NCI-H1048 (cell line): ENCODE measurements around the gene FAM177B.

Experiments
- DNase-seq: peaks from one replicate; lab custom pipeline; 2025; lab: John Stamatoyannopoulos, UW

FAM177B gene

GRCh38 chr1:222736972-222737371, at the start of gene FAM177B:
TSS of gene FAM177B (plus strand) at chr1:222737202. CDS start at chr1:222746546, 9,344 bp downstream.
- no peak for DNase-seq

- no peak for DNase-seq
Observed at GRCh38 chr1:222691016-222691415, 46.0 kb upstream of the FAM177B start.

DNA sequence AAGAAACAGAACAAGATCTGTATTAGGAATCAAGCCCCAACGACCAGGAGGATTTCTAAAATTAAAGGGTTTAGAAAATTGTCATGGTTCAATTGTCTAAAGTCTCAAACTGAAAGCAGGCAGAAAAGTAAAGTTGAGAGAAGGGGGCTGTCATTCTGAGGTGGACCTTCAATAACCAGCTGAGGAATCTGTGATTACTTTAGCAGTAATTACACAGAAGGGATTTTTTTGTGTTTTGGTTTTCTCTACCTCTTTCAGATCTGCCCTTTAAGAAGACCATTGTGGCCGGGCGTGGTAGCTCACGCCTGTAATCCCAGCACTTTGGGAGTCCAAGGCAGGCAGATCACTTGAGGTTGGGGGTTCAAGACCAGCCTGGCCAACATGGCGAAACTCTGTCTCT, 42.1 kb upstream of the FAM177B start:
- DNase-seq = no peak

- no peak for DNase-seq
Observed at GRCh38 chr1:222696741-222697140, 40.3 kb upstream of the FAM177B start.

DNA sequence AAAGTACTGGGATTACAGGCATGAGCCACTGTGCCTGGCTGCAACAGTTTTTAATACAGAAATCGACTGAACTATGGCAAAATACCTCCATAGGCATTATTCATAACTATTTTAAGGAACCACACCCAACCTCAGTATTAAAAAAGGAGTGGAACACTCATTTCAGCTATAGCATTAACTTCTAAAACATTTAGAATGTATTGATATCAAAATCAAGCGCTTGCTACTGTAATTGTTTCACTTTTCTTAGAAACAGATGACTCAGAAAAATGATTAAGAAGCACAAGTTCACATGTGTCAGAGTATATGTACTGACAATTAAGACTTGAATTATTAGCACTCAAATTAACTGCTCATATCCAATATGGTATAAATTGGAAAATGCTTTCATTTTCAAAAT, 39.8 kb upstream of the FAM177B start:
- DNase-seq = no peak

GRCh38 chr1:222697826-222698225, 39.2 kb upstream of the FAM177B start:
- no peak for DNase-seq

- no peak for DNase-seq
Observed at GRCh38 chr1:222702210-222702609, 34.8 kb upstream of the FAM177B start.

GRCh38 chr1:222704260-222704659, 32.7 kb upstream of the FAM177B start:
- no peak for DNase-seq

GRCh38 chr1:222706815-222707214, 30.2 kb upstream of the FAM177B start:
- DNase-seq = no peak

DNA sequence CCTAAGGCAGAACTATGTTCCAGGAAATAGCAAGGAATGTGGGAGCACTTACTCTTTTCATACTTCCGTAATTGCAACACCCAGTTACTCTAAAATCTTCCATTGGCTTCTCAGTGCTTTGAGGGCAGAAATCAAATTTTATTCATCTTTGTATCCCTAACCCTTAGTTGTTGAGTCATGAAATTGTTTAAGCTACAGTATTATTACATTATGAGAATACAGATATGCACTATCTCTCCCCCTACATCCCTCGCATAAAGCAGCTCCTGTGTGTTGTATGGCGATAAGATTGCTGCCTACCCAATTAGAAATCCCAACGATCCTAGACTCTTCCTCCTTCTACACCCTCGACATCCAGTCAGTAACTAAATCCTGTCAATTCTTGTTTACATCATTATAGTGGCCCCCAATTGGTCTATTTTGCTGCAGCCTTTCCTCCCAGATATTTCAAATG, 27.3 kb upstream of the FAM177B start:
- DNase-seq = no peak

- DNase-seq = no peak
Observed at GRCh38 chr1:222711319-222712252, 25.4 kb upstream of the FAM177B start.

- DNase-seq = peak; percentile 81
Observed at GRCh38 chr1:222712253-222713090, 24.5 kb upstream of the FAM177B start, which contains the start of the genes AIDA and BROX. TSS of gene AIDA (minus strand) at chr1:222712491. CDS start at chr1:222712317, 174 bp downstream. TSS of gene BROX (plus strand) at chr1:222712564. CDS start at chr1:222715700, 3,136 bp downstream.

- DNase-seq = peak; percentile 99
Observed at GRCh38 chr1:222713091-222713961, 23.7 kb upstream of the FAM177B start.

- DNase-seq = no peak
Observed at GRCh38 chr1:222716393-222716792, 20.6 kb upstream of the FAM177B start.

- no peak for DNase-seq
Observed at GRCh38 chr1:222728746-222729145, 8.3 kb upstream of the FAM177B start.

GRCh38 chr1:222730866-222731265, 6.1 kb upstream of the FAM177B start:
- no peak for DNase-seq

DNA sequence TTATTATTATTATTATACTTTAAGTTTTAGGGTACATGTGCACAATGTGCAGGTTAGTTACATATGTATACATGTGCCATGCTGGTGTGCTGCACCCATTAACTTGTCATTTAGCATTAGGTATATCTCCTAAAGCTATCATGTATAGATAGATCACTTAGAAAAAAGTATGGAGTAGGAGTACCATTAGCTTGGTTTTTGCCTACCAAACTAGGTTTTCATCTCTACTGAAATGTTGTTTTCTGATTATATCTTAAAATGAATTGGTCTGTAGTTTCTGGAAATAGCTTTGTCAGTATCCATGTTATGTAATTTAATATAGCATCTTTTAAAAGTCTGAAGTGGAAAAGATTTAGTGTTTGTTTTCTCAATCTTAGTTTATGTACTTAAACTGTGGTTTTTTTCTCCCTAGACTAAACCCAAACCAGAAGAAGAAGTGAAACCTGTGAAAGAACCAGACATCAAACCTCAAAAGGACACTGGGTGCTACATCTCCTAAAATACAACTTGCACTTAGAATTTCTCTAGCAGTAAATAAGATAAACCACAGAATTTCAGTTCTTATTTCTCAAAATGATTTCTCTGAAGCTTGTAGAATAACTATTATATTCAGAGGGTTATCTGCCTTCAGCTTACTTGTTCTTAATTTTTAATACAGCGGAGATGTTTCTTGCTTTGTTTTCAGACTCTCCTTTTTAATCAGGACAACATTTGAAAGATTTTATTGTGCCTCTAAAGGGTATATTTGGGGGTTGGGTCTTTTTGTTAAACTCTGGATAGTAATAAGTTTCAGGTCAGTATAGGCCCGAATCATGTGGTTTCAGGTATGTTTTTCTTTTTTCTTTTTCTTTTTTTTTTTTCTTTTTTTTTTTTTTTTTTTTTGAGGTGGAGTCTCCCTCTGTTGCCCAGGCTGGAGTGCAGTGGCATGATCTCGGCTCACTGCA, 4.5 kb upstream of the FAM177B start:
- no peak for DNase-seq

DNA sequence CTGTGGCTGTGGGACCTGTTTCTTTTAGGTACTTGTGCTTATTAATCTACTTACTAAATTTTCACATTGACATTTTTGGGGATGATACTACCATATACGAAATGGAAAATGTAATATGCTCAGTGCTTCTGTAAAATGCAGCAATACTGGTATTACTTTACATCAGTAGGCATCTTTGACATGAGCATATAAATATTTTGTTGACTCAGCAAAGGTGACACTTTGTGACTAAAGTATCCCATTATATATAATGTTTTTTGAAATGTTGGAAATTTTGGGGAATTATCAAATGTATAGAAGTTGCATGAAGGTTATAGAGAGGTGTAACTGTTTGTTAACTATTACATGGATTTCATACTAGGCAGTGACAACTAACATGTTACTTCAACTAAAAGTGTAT, 2.3 kb upstream of the FAM177B start:
- DNase-seq = no peak

DNA sequence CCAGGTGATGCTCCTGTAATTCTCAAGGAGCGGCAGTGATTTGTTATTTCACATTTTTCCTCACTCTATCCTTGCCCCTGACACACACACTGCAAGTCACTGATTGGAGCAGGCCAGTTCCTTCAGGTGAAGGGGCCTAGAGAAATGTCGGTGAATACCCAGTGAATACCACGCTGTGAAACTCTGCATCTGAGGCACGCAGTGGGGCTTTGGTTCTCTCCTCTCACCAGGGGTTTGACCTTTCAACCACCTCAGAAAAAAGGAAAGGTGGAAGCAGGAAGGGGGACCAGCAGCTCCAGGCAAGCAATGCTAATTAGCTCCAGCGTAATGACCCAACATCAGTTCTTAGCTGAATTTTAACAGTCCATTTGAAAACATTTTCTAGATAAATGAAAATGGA, 532 bp upstream of the FAM177B start:
- DNase-seq = no peak

GRCh38 chr1:222739465-222739864, 2.5 kb downstream of the FAM177B start:
- no peak for DNase-seq
